Mesendoderm (in vitro differentiated cells): ENCODE results near the gene MAGI2.

ENCODE experiments used
- DNase-seq: peaks from one replicate; pipeline ENCODE4 v3.0.0; 2013
- H2AK5ac ChIP-seq: 2 replicates; pipeline ENCODE4 v1.6.1; 2013; ENCODE audit warnings: low read length, inconsistent platforms
- H2BK120ac ChIP-seq: 2 replicates; pipeline ENCODE4 v1.6.1; 2013; ENCODE audit warnings: low read depth, mild to moderate bottlenecking, low read length, moderate library complexity, mixed read lengths
- H2BK15ac ChIP-seq: replicated peaks from 2 replicates; pipeline ENCODE4 v1.6.1; 2013; ENCODE audit warnings: low read depth, mild to moderate bottlenecking, moderate library complexity
- H2BK5ac ChIP-seq: 2 replicates; pipeline ENCODE4 v1.6.1; 2013; ENCODE audit warnings: low read length, inconsistent platforms
- H3K18ac ChIP-seq: 2 replicates; pipeline ENCODE4 v1.6.1; 2013; ENCODE audit warnings: mild to moderate bottlenecking, low read length, mixed read lengths
- H3K23ac ChIP-seq: one replicate; pipeline ENCODE4 v1.6.1; 2013; ENCODE audit warnings: low read length
- H3K27ac ChIP-seq: 2 replicates; pipeline ENCODE4 v1.5.1; 2013; ENCODE audit warnings: low read depth, mild to moderate bottlenecking, inconsistent platforms, low read length, moderate library complexity
- H3K27me3 ChIP-seq: 2 replicates; pipeline ENCODE4 v1.6.1; 2013; ENCODE audit warnings: low read length, control low read depth, mild to moderate bottlenecking, inconsistent platforms; ENCODE audit not compliant: insufficient read depth, poor library complexity
- H3K36me3 ChIP-seq: 2 replicates; pipeline ENCODE4 v1.6.1; 2013; ENCODE audit warnings: low read length, inconsistent platforms; ENCODE audit not compliant: control insufficient read depth, insufficient read depth
- H3K4ac ChIP-seq: one replicate; pipeline ENCODE4 v1.6.1; 2013; ENCODE audit warnings: low read depth, mild to moderate bottlenecking, low read length, moderate library complexity
- H3K4me1 ChIP-seq: 2 replicates; pipeline ENCODE4 v1.6.1; 2013; ENCODE audit warnings: low read depth, low read length, inconsistent platforms; ENCODE audit not compliant: control insufficient read depth
- H3K4me2 ChIP-seq: 2 replicates; pipeline ENCODE4 v1.6.1; 2013; ENCODE audit warnings: low read length
- H3K4me3 ChIP-seq: 2 replicates; pipeline ENCODE4 v1.5.1; 2013; ENCODE audit warnings: mild to moderate bottlenecking, low read length
- H3K56ac ChIP-seq: one replicate; pipeline ENCODE4 v1.6.1; 2013; ENCODE audit warnings: low read length
- H3K79me1 ChIP-seq: 2 replicates; pipeline ENCODE4 v1.6.1; 2013; ENCODE audit warnings: low read length, inconsistent platforms
- H3K79me2 ChIP-seq: 2 replicates; pipeline ENCODE4 v1.6.1; 2013; ENCODE audit warnings: mild to moderate bottlenecking, low read length; ENCODE audit not compliant: control insufficient read depth, insufficient read depth
- H3K9ac ChIP-seq: 2 replicates; pipeline ENCODE4 v1.6.1; 2013; ENCODE audit warnings: low read length, inconsistent platforms
- H4K5ac ChIP-seq: one replicate; pipeline ENCODE4 v1.6.1; 2013; ENCODE audit warnings: low read length
- H4K8ac ChIP-seq: one replicate; pipeline ENCODE4 v1.6.1; 2013; ENCODE audit warnings: low read depth, mild to moderate bottlenecking, control low read depth, low read length, moderate library complexity
- WGBS: extraction: QIAGEN DNeasy Blood & Tissue Kit; methylation state at CpG from one replicate; pipeline ENCODE4 v1.1.7; 2013; ENCODE audit warnings: low lambda C conversion rate, missing lambda C conversion rate; ENCODE audit not compliant: insufficient coverage; ENCODE audit errors: extremely low coverage; 5-methylcytosine and 5-hydroxymethylcytosine counted together

The MAGI2 gene

DNA sequence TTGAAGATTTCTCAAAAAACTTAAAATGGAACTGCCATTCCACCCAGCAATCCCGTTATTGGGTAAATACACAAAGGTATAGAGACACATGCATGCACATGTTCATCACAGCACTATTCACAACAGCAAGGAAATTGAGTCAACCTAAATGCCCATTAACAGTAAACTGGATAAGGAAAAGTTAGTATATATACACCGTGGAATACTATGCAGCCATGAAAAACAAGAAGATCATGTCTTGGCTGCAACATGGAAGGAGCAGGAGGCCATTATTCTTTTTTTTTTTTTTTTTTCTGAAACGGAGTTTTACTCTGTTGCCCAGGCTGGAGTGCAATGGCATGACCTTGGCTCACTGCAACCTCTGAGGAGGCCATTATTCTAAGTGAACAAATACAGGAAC, 749.0 kb downstream of the MAGI2 start:
- no peak overlapping the region for H3K4ac ChIP-seq
- no peak overlapping the region for H3K18ac ChIP-seq
- no peak overlapping the region for H2BK120ac ChIP-seq
- no peaks in the 10 kb centered on the region for H3K36me3 ChIP-seq
- H3K23ac ChIP-seq = no peak overlapping the region
- peaks cover 5% of the 10 kb centered on the region for H3K4me1 ChIP-seq
- no peaks in the 10 kb centered on the region for H3K79me2 ChIP-seq
- H4K8ac ChIP-seq = no peak overlapping the region
- no peak overlapping the region for H3K27ac ChIP-seq
- H3K4me3 ChIP-seq = no peak overlapping the region
- no peak overlapping the region for H2BK5ac ChIP-seq
- WGBS = no CpG with 5 or more reads among the region's 3 CpGs
- H3K79me1 ChIP-seq = no peaks in the 10 kb centered on the region
- no peak overlapping the region for H2AK5ac ChIP-seq
- no peak overlapping the region for H4K5ac ChIP-seq
- H3K4me2 ChIP-seq = no peak overlapping the region
- H2BK15ac ChIP-seq = no peak overlapping the region
- H3K27me3 ChIP-seq = no peaks in the 10 kb centered on the region
- DNase-seq = no peak
- H3K56ac ChIP-seq = no peak overlapping the region
- no peak overlapping the region for H3K9ac ChIP-seq

DNA sequence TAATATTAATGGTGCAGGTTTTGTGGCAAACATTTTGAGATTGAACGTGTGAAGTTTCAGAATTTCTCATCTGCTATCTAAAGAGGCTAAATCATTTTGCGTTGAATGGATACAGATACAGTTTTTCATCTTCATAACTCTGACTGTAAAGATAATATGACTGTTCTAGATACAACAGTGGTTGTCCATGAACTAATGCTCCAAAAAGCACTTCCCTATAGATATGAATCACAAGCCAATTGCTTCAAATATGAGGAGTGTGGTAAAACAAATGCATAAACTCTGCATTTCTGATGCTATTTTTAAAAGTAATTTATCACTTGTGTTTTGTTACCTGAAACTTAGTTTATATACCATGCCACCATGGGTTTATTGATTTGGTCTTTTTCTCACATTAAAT, 750.1 kb downstream of the MAGI2 start:
- H3K18ac ChIP-seq = no peak overlapping the region
- H2BK5ac ChIP-seq = no peak overlapping the region
- H3K23ac ChIP-seq = no peak overlapping the region

DNA sequence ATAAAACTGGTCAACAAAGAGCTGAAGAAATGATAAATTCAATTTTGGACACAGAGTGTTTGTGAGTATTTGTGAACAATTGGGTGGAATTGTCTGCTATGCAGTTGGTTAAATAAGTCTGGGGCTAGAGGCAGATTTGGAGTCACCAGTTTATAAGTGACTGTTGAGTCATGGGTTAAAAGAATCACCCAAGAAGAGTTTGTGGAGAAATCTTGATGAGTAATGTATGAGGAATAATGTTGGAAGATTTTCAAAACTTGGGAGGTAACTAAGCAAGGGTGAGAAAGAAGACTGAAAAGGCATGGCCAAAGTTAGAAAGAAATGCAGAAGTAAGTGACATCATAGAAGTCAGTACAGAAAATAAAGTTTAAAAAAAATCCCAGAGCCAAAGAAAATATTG, 750.7 kb downstream of the MAGI2 start:
- Histone ChIP-seq H2AK5ac (no peak overlapping the region), H3K79me2 (no peaks in the 10 kb centered on the region), H3K4me2 (no peak overlapping the region), H3K4me1 (peaks cover 2% of the 10 kb centered on the region), H3K27me3 (no peaks in the 10 kb centered on the region), H3K79me1 (no peaks in the 10 kb centered on the region), H3K4me3 (no peak overlapping the region), H4K8ac (no peak overlapping the region), H2BK120ac (no peak overlapping the region), H3K18ac (no peak overlapping the region), H3K36me3 (no peaks in the 10 kb centered on the region), H2BK5ac (no peak overlapping the region), H3K4ac (no peak overlapping the region), H2BK15ac (no peak overlapping the region), H4K5ac (no peak overlapping the region), H3K9ac (no peak overlapping the region), H3K27ac (no peak overlapping the region), H3K23ac (no peak overlapping the region), H3K56ac (no peak overlapping the region)
- DNase-seq = no peak

More for the DNA sequence above, 750.1 kb downstream of the MAGI2 start:
- H3K79me1 ChIP-seq = no peaks in the 10 kb centered on the region
- no peak overlapping the region for H2AK5ac ChIP-seq
- DNase-seq = no peak
- H2BK15ac ChIP-seq = no peak overlapping the region
- no peak overlapping the region for H4K8ac ChIP-seq
- H3K27me3 ChIP-seq = no peaks in the 10 kb centered on the region
- no peak overlapping the region for H3K4ac ChIP-seq
- no peak overlapping the region for H3K56ac ChIP-seq
- no peaks in the 10 kb centered on the region for H3K36me3 ChIP-seq
- H2BK120ac ChIP-seq = no peak overlapping the region
- no peak overlapping the region for H3K9ac ChIP-seq
- H4K5ac ChIP-seq = no peak overlapping the region
- H3K79me2 ChIP-seq = no peaks in the 10 kb centered on the region
- WGBS = no CpG with 5 or more reads among the region's 2 CpGs
- no peak overlapping the region for H3K27ac ChIP-seq
- no peak overlapping the region for H3K4me2 ChIP-seq
- no peak overlapping the region for H3K4me3 ChIP-seq
- peaks cover 2% of the 10 kb centered on the region for H3K4me1 ChIP-seq

DNA sequence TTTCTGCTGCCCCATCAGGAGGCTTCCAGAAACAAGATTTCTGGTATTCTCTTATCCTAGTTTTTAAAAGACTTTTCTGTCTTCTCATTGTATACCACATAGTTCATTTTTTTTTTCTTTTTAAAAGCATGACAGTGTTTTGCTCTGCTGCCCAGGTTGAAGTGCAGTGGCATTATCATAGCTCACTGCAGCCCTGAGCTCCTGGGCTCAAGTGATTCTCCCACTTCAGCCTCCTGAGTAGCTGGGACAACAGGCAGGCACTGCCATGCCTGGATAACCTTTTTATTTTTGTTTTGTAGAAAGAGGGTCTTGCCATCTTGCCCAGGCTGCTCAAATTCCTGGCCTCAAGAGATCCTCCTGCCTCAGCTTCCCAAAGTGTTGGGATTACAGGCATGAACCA, 757.6 kb downstream of the MAGI2 start:
- Histone ChIP-seq H3K18ac (no peak overlapping the region), H3K4me2 (no peak overlapping the region), H2BK15ac (no peak overlapping the region), H2BK5ac (no peak overlapping the region), H2AK5ac (no peak overlapping the region), H3K4ac (no peak overlapping the region), H3K4me3 (no peak overlapping the region), H3K27ac (no peak overlapping the region), H3K36me3 (no peaks in the 10 kb centered on the region), H4K5ac (no peak overlapping the region), H3K56ac (no peak overlapping the region), H3K79me1 (no peaks in the 10 kb centered on the region), H2BK120ac (no peak overlapping the region), H3K23ac (no peak overlapping the region), H3K79me2 (no peaks in the 10 kb centered on the region), H3K27me3 (no peaks in the 10 kb centered on the region), H3K9ac (no peak overlapping the region), H3K4me1 (no peaks in the 10 kb centered on the region), H4K8ac (no peak overlapping the region)
- no peak for DNase-seq

DNA sequence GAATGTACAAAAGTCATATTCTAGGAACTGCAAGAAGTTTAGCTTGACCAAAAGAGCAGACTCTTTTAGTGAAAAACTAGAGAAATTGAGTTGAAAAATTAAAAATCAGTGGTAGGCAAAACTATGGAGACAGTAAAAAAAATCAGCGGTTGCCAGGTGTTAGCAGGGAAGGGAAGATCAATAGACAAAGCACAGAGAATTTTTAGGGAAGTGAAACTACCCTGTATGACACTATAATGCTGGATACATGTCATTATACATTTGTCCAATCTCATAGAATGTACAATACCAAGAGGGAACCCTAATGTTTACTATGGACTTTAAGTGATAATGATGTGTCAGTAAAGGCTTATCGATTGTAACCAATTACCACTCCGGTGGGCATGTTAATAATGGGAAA, 761.9 kb downstream of the MAGI2 start:
- Histone ChIP-seq H2AK5ac (no peak overlapping the region), H3K56ac (no peak overlapping the region), H2BK5ac (no peak overlapping the region), H3K79me1 (no peaks in the 10 kb centered on the region), H3K4ac (no peak overlapping the region), H2BK120ac (no peak overlapping the region), H3K4me1 (no peaks in the 10 kb centered on the region), H3K9ac (no peak overlapping the region), H4K8ac (no peak overlapping the region), H3K27me3 (no peaks in the 10 kb centered on the region), H3K4me2 (no peak overlapping the region), H3K79me2 (no peaks in the 10 kb centered on the region), H3K27ac (no peak overlapping the region), H4K5ac (no peak overlapping the region), H3K36me3 (no peaks in the 10 kb centered on the region), H3K4me3 (no peak overlapping the region), H3K23ac (no peak overlapping the region), H3K18ac (no peak overlapping the region), H2BK15ac (no peak overlapping the region)
- no peak for DNase-seq
- no CpG with 5 or more reads among the region's 3 CpGs for WGBS

DNA sequence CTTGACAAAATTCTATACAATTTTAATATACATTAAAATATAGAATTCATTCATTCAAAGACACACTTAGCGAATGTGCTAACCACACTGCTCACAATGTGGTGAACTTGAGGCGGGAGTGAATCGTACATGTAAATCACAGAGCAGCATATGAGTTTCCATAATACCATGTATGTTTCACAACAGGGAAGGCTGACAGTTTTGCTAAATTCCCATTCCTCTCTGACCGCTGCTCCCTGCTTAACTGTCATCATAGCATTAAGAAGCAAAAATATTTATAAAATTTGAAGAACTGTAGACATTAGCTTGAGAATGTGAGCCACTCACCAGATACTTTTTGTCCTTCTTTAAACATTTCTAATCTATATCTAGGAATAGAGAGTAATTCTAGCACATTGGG, 763.3 kb downstream of the MAGI2 start:
- Histone ChIP-seq H3K27me3 (no peaks in the 10 kb centered on the region), H3K4me1 (no peaks in the 10 kb centered on the region), H4K5ac (no peak overlapping the region), H2BK5ac (no peak overlapping the region), H3K4me2 (no peak overlapping the region), H4K8ac (no peak overlapping the region), H3K23ac (no peak overlapping the region), H2AK5ac (no peak overlapping the region), H3K18ac (no peak overlapping the region), H3K36me3 (no peaks in the 10 kb centered on the region), H3K79me2 (no peaks in the 10 kb centered on the region), H2BK120ac (no peak overlapping the region), H3K27ac (no peak overlapping the region), H2BK15ac (no peak overlapping the region), H3K79me1 (no peaks in the 10 kb centered on the region), H3K4ac (no peak overlapping the region), H3K4me3 (no peak overlapping the region), H3K9ac (no peak overlapping the region), H3K56ac (no peak overlapping the region)
- DNase-seq = no peak
- no CpG with 5 or more reads among the region's 4 CpGs for WGBS
